Lung (tissue), 12 donors: ENCODE data around the gene ASPHD1. TPM values are rescaled to one million over a fixed set of nuclear protein-coding genes. Genes with fewer than 3 reads are reported as not detected.
A peak's percentile ranks its signal among the peaks of the same experiment; 100 is the strongest.

Source experiments
- ATAC-seq: fragments of 200-7000 bp; cut with Tn5 transposase; one replicate; pipeline ENCODE4 v1.9.1; 2020; ENCODE audit warnings: moderate number of reproducible peaks; ENCODE audit not compliant: insufficient read depth, low FRiP score
- DNase-seq, 3 donors: peaks; one replicate each; pipeline ENCODE4 v3.0.0-alpha.2; 2013 to 2017
- H3K27ac ChIP-seq, 2 donors: one replicate each; pipeline ENCODE4 v1.5.1; 2013; ENCODE audit warnings: mild to moderate bottlenecking in 2 of 2, moderate library complexity in 2 of 2, control low read depth in 1 of 2, inconsistent platforms in 1 of 2, low read depth in 1 of 2, low read length in 1 of 2
- H3K27me3 ChIP-seq, 3 donors: one replicate each; pipeline ENCODE4 v1.5.1; 2013; ENCODE audit warnings: low read length in 2 of 3; ENCODE audit not compliant: control insufficient read depth in 3 of 3, insufficient read depth in 3 of 3
- H3K36me3 ChIP-seq, 4 donors: one replicate each; pipeline ENCODE4 v1.5.1; 2013; ENCODE audit warnings: low read length in 4 of 4, mild to moderate bottlenecking in 1 of 4, moderate library complexity in 1 of 4; ENCODE audit not compliant: control insufficient read depth in 4 of 4, insufficient read depth in 4 of 4
- H3K4me1 ChIP-seq, 5 donors: one replicate each; pipeline ENCODE4 v1.5.1; 2013; ENCODE audit warnings: low read length in 5 of 5, mild to moderate bottlenecking in 2 of 5, moderate library complexity in 1 of 5; ENCODE audit not compliant: control insufficient read depth in 5 of 5, insufficient read depth in 5 of 5
- H3K4me3 ChIP-seq: one replicate; pipeline ENCODE4 v1.5.1; 2013; ENCODE audit warnings: mild to moderate bottlenecking, control low read depth, moderate library complexity
- H3K9ac ChIP-seq, 2 donors: one replicate each; pipeline ENCODE4 v1.5.1; 2013; ENCODE audit warnings: low read length in 2 of 2, control low read depth in 1 of 2; ENCODE audit not compliant: insufficient read depth in 1 of 2
- H3K9me3 ChIP-seq, 4 donors: one replicate each; pipeline ENCODE4 v1.5.1; 2013; ENCODE audit warnings: low read length in 3 of 4, mild to moderate bottlenecking in 1 of 4, moderate library complexity in 1 of 4; ENCODE audit not compliant: control insufficient read depth in 4 of 4, insufficient read depth in 3 of 4
- CTCF ChIP-seq: IDR thresholded peaks from 2 replicates; pipeline ENCODE4 v1.5.1; 2012; ENCODE audit warnings: mild to moderate bottlenecking; ENCODE audit errors: control extremely low read depth, extremely low read depth
- WGBS, 2 donors: extraction: QIAGEN DNeasy Blood & Tissue Kit; methylation state at CpG; one replicate each; pipeline ENCODE4 v1.1.7; 2013; 5-methylcytosine and 5-hydroxymethylcytosine counted together
- polyA plus RNA-seq, 2 donors: library from polyadenylated mRNA; stranded (reverse); fragments of 200-250 nt; gene quantifications; one replicate each; pipeline ENCODE4 v1.2.1, GENCODE V29; 2013
- total RNA-seq, 2 donors: library from RNA; depleted of rRNA in 1 of 2; stranded (reverse); fragments of >200 nt in 1 of 2; gene quantifications; one replicate each; pipeline ENCODE4 v1.2.1, GENCODE V29; 2014 to 2021
- donor health status: control.
- donor health status: control.
- donor health status: Bipolar disorder and iron deficiency.
- donor health status: healthy.
- donor health status: DM: yes; HTN: yes; CAD: no.

The ASPHD1 gene
- total and polyA plus RNA-seq, 4 donors: 0.34 to 4.3 (median 3.7) TPM

- no peaks in the 10 kb centered on the region for H3K27me3 ChIP-seq
- peaks cover 0 to 20% (median 14%) of the 10 kb centered on the region in 4 donors for H3K36me3 ChIP-seq
- no peak overlapping the region for H3K27ac ChIP-seq
- ATAC-seq (no peak), DNase-seq (no peak)
- H3K4me3 ChIP-seq: no peak overlapping the region
- H3K9ac ChIP-seq: no peak overlapping the region
- no peaks in the 10 kb centered on the region for H3K9me3 ChIP-seq
- 96 to 97% methylated on average over 19 of the region's 19 CpGs for WGBS, 2 donors
- no peak for TF ChIP-seq CTCF
- peaks cover 0 to 10% (median 2%) of the 10 kb centered on the region in 5 donors for H3K4me1 ChIP-seq
These were observed 41.3 kb upstream of the ASPHD1 start for GRCh38 chr16:29858974-29859373.

GRCh38 chr16:29860218-29860617 is 40.1 kb upstream of the ASPHD1 start:
- Histone ChIP-seq H3K36me3 (peaks cover 0 to 20% (median 14%) of the 10 kb centered on the region in 4 donors), H3K27me3 (no peaks in the 10 kb centered on the region), H3K4me3 (no peak overlapping the region), H3K9ac (no peak overlapping the region), H3K27ac (no peak overlapping the region), H3K9me3 (no peaks in the 10 kb centered on the region), H3K4me1 (peaks cover 0 to 10% (median 2%) of the 10 kb centered on the region in 5 donors)
- no peak for ATAC-seq
- 92 to 93% methylated on average over 9 of the region's 9 CpGs for WGBS, 2 donors
- no peak for TF ChIP-seq CTCF
- no peak for DNase-seq

GRCh38 chr16:29862383-29862883 is 37.9 kb upstream of the ASPHD1 start:
- DNase-seq (peak in 1 of 3 donors; percentile 16), ATAC-seq (peak; percentile 12)
- H3K9ac ChIP-seq: peak overlapping the region; percentile 26 to 42
- no peaks in the 10 kb centered on the region for H3K9me3 ChIP-seq
- peak overlapping the region; percentile 84 for H3K4me3 ChIP-seq
- no peak for TF ChIP-seq CTCF
- peaks cover 0 to 10% (median 2%) of the 10 kb centered on the region in 5 donors for H3K4me1 ChIP-seq
- WGBS, 2 donors: 1 to 3% methylated on average over 27 of the region's 27 CpGs
- no peaks in the 10 kb centered on the region for H3K27me3 ChIP-seq
- H3K36me3 ChIP-seq: peaks cover 0 to 20% (median 14%) of the 10 kb centered on the region in 4 donors
- H3K27ac ChIP-seq: peak overlapping the region; percentile 85 to 86
